K562 (cell line): ENCODE measurements around the gene LTBP1. TPM values are rescaled to one million over a fixed set of nuclear protein-coding genes. Genes with fewer than 3 reads are reported as not detected.
A peak's percentile ranks its signal among the peaks of the same experiment; 100 is the strongest.

Experiments used
- ATAC-seq: fragments of 200-7000 bp; cut with Tn5 transposase; 3 replicates; pipeline ENCODE4 v1.9.1; 2020; ENCODE audit warnings: moderate library complexity
- BruUV-seq: library from RNA; stranded (reverse); fragments of 400-500 nt; replicated peaks from 2 replicates; lab custom pipeline; 2021; lab: Mats Ljungman, UMichigan
- CTCF ChIA-PET: fragments of 300-600 bp; formaldehyde crosslinking; extraction: SDS; loops from one replicate; lab custom pipeline; 2021; ENCODE audit warnings: low intra/inter-chr PET ratio; lab: Yijun Ruan, JAX
- POLR2A ChIA-PET: fragments of 300-600, 350-650 bp; sonication (Branson Sonifier 250); formaldehyde crosslinking; extraction: SDS; loops from one replicate; lab custom pipeline; 2021; ENCODE audit warnings: antibody characterized with exemption, inconsistent platforms; lab: Yijun Ruan, JAX
- DNase-seq, 4 experiments: peaks; one replicate each; pipeline versions ENCODE4 v3.0.0 to v3.0.0-alpha.2; 2011 to 2018; ENCODE audit warnings: low spot score in 3 of 4, mixed read lengths in 3 of 4; ENCODE audit errors: extremely low read depth in 1 of 4
- FAIRE-seq: peaks from 2 replicates; lab custom pipeline; 2011; peaks lifted over from hg19 to GRCh38; lab: Jason Lieb, UNC
- H2AFZ ChIP-seq: 2 replicates; pipeline ENCODE4 v1.6.0; 2011; ENCODE audit warnings: low read depth, low read length, control low read depth, inconsistent platforms
- H3K27ac ChIP-seq: fragments of 200-600 bp; 3 replicates; pipeline ENCODE4 v1.8.0; 2011; ENCODE audit warnings: low read depth, mild to moderate bottlenecking, control low read depth, inconsistent platforms, low read length, moderate library complexity, mixed read lengths; ENCODE audit errors: extremely low read depth
- H3K27me3 ChIP-seq, 2 experiments: fragments of 300-600 bp in 1 of 2; 2 replicates in 1 of 2; 3 replicates in 1 of 2; pipeline versions ENCODE4 v1.6.0 to v1.8.0; 2011; ENCODE audit warnings: inconsistent platforms in 2 of 2, low read length in 2 of 2, mild to moderate bottlenecking in 1 of 2, mixed read lengths in 1 of 2, moderate library complexity in 1 of 2; ENCODE audit not compliant: control insufficient read depth in 2 of 2, insufficient read depth in 2 of 2
- H3K36me3 ChIP-seq: fragments of 300-600 bp; 3 replicates; pipeline ENCODE4 v1.8.0; 2011; ENCODE audit warnings: mild to moderate bottlenecking, low read length, inconsistent platforms; ENCODE audit not compliant: control insufficient read depth, insufficient read depth
- H3K4me1 ChIP-seq, 2 experiments: fragments of 200-600 bp in 1 of 2; replicated peaks in 1 of 2; 2 replicates in 1 of 2; 3 replicates in 1 of 2; pipeline versions ENCODE4 v1.5.1 to v1.8.0; 2011; ENCODE audit warnings: inconsistent platforms in 2 of 2, low read length in 2 of 2, mild to moderate bottlenecking in 1 of 2, mixed read lengths in 1 of 2, moderate library complexity in 1 of 2; ENCODE audit not compliant: control insufficient read depth in 2 of 2, insufficient read depth in 2 of 2
- H3K4me2 ChIP-seq: 2 replicates; pipeline ENCODE4 v1.6.1; 2011; ENCODE audit warnings: low read length, control low read depth, inconsistent platforms, mixed read lengths; ENCODE audit not compliant: insufficient read depth
- H3K4me3 ChIP-seq: fragments of 200-600 bp; sonication (generic), shearing (Covaris generic); 2 replicates; pipeline ENCODE4 v1.5.1; 2016; ENCODE audit warnings: control low read depth, inconsistent platforms
- H3K79me2 ChIP-seq: fragments of 200-600 bp; 3 replicates; pipeline ENCODE4 v1.8.0; 2011; ENCODE audit warnings: low read length, inconsistent platforms; ENCODE audit not compliant: control insufficient read depth, insufficient read depth
- H3K9ac ChIP-seq, 2 experiments: 2 replicates each; pipeline versions ENCODE4 v1.6.0 to v1.6.1; 2011; ENCODE audit warnings: low read depth in 2 of 2, low read length in 2 of 2, control low read depth in 1 of 2, inconsistent platforms in 1 of 2, mild to moderate bottlenecking in 1 of 2, mixed read lengths in 1 of 2; ENCODE audit not compliant: insufficient read depth in 1 of 2
- H3K9me1 ChIP-seq: one replicate; pipeline ENCODE4 v1.6.0; 2011; ENCODE audit warnings: inconsistent platforms, mild to moderate bottlenecking, low read length, moderate library complexity; ENCODE audit not compliant: control insufficient read depth, insufficient read depth
- H3K9me3 ChIP-seq: replicated peaks from 2 replicates; pipeline ENCODE4 v1.5.1; 2011; ENCODE audit warnings: low read depth, low read length, inconsistent platforms; ENCODE audit not compliant: control insufficient read depth, insufficient read depth
- H4K20me1 ChIP-seq: replicated peaks from 2 replicates; pipeline ENCODE4 v1.6.1; 2011; ENCODE audit warnings: low read length, inconsistent platforms, mixed read lengths; ENCODE audit not compliant: control insufficient read depth, insufficient read depth
- CBFB ChIP-seq: sonication (generic); formaldehyde crosslinking; IDR thresholded peaks from 2 replicates; pipeline ENCODE4 v1.4.0; 2020; ENCODE audit warnings: mild to moderate bottlenecking, missing genetic modification reagents
- ELF1 ChIP-seq: fragments of 200-800 bp; sonication (Bioruptor generic); IDR thresholded peaks from 2 replicates; pipeline ENCODE4 v1.6.1; 2016; ENCODE audit warnings: missing genetic modification characterization, missing compliant biosample characterization
- ETV5 ChIP-seq: sonication (generic); formaldehyde crosslinking; IDR thresholded peaks from 2 replicates; pipeline ENCODE4 v1.4.0; 2020; ENCODE audit warnings: low read depth, mild to moderate bottlenecking, missing genetic modification reagents
- HLTF ChIP-seq: fragments of 450-650 bp; IDR thresholded peaks from 2 replicates; pipeline ENCODE4 v1.6.1; 2016
- IRF2 ChIP-seq: sonication (generic); formaldehyde crosslinking; IDR thresholded peaks from 2 replicates; pipeline ENCODE4 v1.8.1; 2022; ENCODE audit warnings: mild to moderate bottlenecking, missing genetic modification reagents
- KLF13 ChIP-seq: fragments of 450-650 bp; IDR thresholded peaks from 2 replicates; pipeline ENCODE4 v1.6.1; 2016; ENCODE audit warnings: missing genetic modification characterization, low read depth, mild to moderate bottlenecking, missing compliant biosample characterization, moderate library complexity, borderline replicate concordance
- MAFF ChIP-seq: IDR thresholded peaks from 2 replicates; pipeline ENCODE4 v1.6.1; 2012; ENCODE audit warnings: low read length, improper control_type of control experiment
- NCOA6 ChIP-seq: fragments of 450-650 bp; IDR thresholded peaks from 2 replicates; pipeline ENCODE4 v1.6.1; 2017; ENCODE audit warnings: mild to moderate bottlenecking
- POLR2A ChIP-seq: fragments of 450-650 bp; conservative IDR thresholded peaks from 2 replicates; pipeline ENCODE4 v1.6.1; 2016
- TAF9B ChIP-seq: fragments of 450-650 bp; IDR thresholded peaks from 2 replicates; pipeline ENCODE4 v1.6.1; 2018; ENCODE audit warnings: mild to moderate bottlenecking; ENCODE audit not compliant: partially characterized antibody
- ZNF347 ChIP-seq: fragments of 450-650 bp; formaldehyde crosslinking; IDR thresholded peaks from 2 replicates; pipeline ENCODE4 v1.4.0; 2020; ENCODE audit warnings: low read depth, mild to moderate bottlenecking, moderate library complexity
- ZNF561 ChIP-seq: fragments of 450-650 bp; formaldehyde crosslinking; conservative IDR thresholded peaks from 2 replicates; pipeline ENCODE4 v1.4.0; 2020; ENCODE audit warnings: mild to moderate bottlenecking, moderate library complexity
- WGBS: fragments of 100-300 bp; shearing (Covaris generic); methylation state at CpG from one replicate; pipeline ENCODE4 v1.1.6; 2016; ENCODE audit warnings: low coverage, mixed read lengths; ENCODE audit not compliant: insufficient coverage; ENCODE audit errors: missing lambda C conversion rate; 5-methylcytosine and 5-hydroxymethylcytosine counted together
- in situ Hi-C: fragments of 300-500 bp; cut with MboI; formaldehyde crosslinking; loops from 4 replicates; pipeline ENCODE4 v1.15.0; 2018; ENCODE audit warnings: inconsistent platforms, mixed read lengths
- intact Hi-C: fragments of 100-400 bp; cut with micrococcal nuclease; formaldehyde crosslinking; loops from 2 replicates; pipeline ENCODE4 v1.14.2; 2022
- polyA plus RNA-seq, 8 experiments: library from polyadenylated mRNA; depleted of rRNA in 4 of 8; stranded (reverse) in 5 of 8; unstranded in 3 of 8; fragments of >200 nt; fragmentation: Nextera tagmentation in 2 of 8; fragmentation: Illumina TruSeq in 1 of 8; extraction: Ambion mirVana in 2 of 8; extraction: Trizol in 1 of 8; gene quantifications; 2 replicates each; pipeline versions ENCODE4 v1.2.1 to v1.2.3, GENCODE V29; 2011 to 2014; ENCODE audit warnings: inconsistent platforms in 1 of 8, missing spikeins in 1 of 8
- total RNA-seq, 7 experiments: library from RNA; depleted of rRNA in 6 of 7; stranded (reverse); fragments of >200 nt in 6 of 7; fragmentation: Illumina TruSeq in 2 of 7; extraction: Trizol in 2 of 7; gene quantifications; 2 replicates each; pipeline versions ENCODE4 v1.2.1 to v1.2.3, GENCODE V29; 2011 to 2021; ENCODE audit warnings: low replicate concordance in 1 of 7
- TF ChIP-seq, protein P1 (sequence below), 2 experiments: fragments of 250-450 bp in 1 of 2; fragments of 450-650 bp in 1 of 2; sonication (Bioruptor Pico) in 1 of 2; IDR thresholded peaks; 2 replicates each; pipeline versions ENCODE4 v1.6.1 to v1.8.0; 2016 to 2021; ENCODE audit warnings: mild to moderate bottlenecking in 2 of 2, moderate library complexity in 2 of 2, missing compliant biosample characterization in 1 of 2, missing genetic modification characterization in 1 of 2
- TF ChIP-seq, protein P2 (sequence below): fragments of 250-450 bp; sonication (Bioruptor Pico); IDR thresholded peaks from 2 replicates; pipeline ENCODE4 v1.6.1; 2021; ENCODE audit warnings: mild to moderate bottlenecking

The LTBP1 gene
- total and polyA plus RNA-seq, 9 of the 15 experiments (the other 6 are each of a cell fraction or from before 2014, with no cell fraction given): 3.6 to 16.4 (median 8.5) TPM

DNA sequence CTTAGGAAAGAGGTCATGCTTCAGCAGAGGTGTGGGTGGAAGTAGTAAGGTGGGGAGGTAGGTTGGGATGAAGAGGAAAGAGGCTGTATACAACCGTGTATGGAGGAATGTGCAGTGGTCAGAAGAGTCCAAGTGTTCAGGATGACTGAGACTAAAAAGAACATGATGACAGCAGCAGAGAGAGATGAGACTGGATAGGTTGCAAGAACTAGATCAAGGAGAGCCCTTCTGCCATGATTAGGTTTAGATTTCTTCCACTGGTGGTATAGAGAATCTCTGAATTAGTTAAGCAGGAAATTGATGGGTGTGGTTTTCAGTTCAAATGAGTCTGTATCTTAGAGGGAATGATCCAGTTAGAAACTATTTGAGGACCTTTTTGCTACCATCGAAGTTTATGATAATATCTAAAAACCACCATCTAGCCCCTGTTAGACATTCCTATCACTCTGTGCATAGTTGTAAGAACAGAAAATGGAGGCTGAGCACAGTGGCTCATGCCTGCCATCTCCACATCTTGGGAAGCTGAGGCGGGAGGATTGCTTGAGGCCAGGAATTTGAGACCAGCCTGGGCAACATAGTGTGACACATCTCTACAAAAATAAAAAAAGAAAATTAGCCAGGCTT lies 221.0 kb downstream of the LTBP1 start:
- H3K9ac ChIP-seq: no peak overlapping the region
- no peaks in the 10 kb centered on the region for H3K4me1 ChIP-seq
- TF ChIP-seq MAFF: no peak
- no peak for TF ChIP-seq POLR2A
- TF ChIP-seq ELF1: no peak
- no peak for TF ChIP-seq ETV5
- TF ChIP-seq TAF9B: no peak
- TF ChIP-seq, all 486 proteins: peak for 0
- 33% methylated on average over 3 of the region's 3 CpGs for WGBS
- H3K79me2 ChIP-seq: no peaks in the 10 kb centered on the region
- H4K20me1 ChIP-seq: no peaks in the 10 kb centered on the region
- POLR2A ChIA-PET: interaction anchor here (0.7 kb wide), 1 partner anchor 57 kb away, joined by 3 read pairs; no protein-coding TSS in a partner anchor
- H3K27ac ChIP-seq: no peak overlapping the region
- H3K27me3 ChIP-seq: no peaks in the 10 kb centered on the region
- BruUV-seq: no TSS peak
- intact Hi-C loops: no loop called here
- H3K4me3 ChIP-seq: no peak overlapping the region
- H3K9me1 ChIP-seq: no peaks in the 10 kb centered on the region
- H2AFZ ChIP-seq: no peak overlapping the region
- H3K9me3 ChIP-seq: no peaks in the 10 kb centered on the region; the same call in 1 of the 2 replicates
- H3K36me3 ChIP-seq: no peaks in the 10 kb centered on the region
- FAIRE-seq (peak; percentile 11), DNase-seq (no peak), ATAC-seq (peak; percentile 36; the same call in 2 of the 3 replicates)
- CTCF ChIA-PET: no interaction called here
- in situ Hi-C loops: no loop called here
- no peak overlapping the region for H3K4me2 ChIP-seq

DNA sequence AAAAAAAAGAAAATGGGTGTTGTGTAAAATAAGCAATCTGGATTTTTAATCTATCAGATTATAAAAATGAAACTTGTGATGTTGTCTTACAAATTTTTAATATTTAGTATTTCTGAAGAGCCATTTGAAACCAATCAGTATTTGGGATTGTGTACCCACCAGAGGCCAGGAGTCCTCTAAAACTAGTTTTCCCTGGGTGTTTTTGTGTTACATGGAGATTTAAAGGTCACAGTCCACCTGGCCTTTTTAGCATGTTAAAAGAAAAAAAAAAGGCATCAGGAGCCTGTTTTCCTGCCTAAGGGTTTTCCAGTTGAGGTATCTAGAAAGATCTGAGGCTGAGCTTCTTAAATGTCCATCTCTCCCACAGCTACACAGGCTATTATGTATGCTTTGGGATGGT lies 221.7 kb downstream of the LTBP1 start:
- H4K20me1 ChIP-seq: no peaks in the 10 kb centered on the region
- H3K36me3 ChIP-seq: no peaks in the 10 kb centered on the region
- FAIRE-seq: no peak
- H3K4me3 ChIP-seq: no peak overlapping the region
- H3K9ac ChIP-seq: no peak overlapping the region
- in situ Hi-C loops (no loop called here), intact Hi-C loops (no loop called here)
- no peaks in the 10 kb centered on the region for H3K9me1 ChIP-seq
- H3K4me1 ChIP-seq: no peaks in the 10 kb centered on the region
- no peak for DNase-seq
- H2AFZ ChIP-seq: no peak overlapping the region
- ChIA-PET POLR2A (no interaction called here), CTCF (no interaction called here)
- H3K4me2 ChIP-seq: no peak overlapping the region
- H3K27ac ChIP-seq: no peak overlapping the region
- no peaks in the 10 kb centered on the region; the same call in 1 of the 2 replicates for H3K9me3 ChIP-seq
- BruUV-seq: no TSS peak
- no peaks in the 10 kb centered on the region for H3K79me2 ChIP-seq
- H3K27me3 ChIP-seq: no peaks in the 10 kb centered on the region
- no peak for ATAC-seq
- TF ChIP-seq KLF13: no peak
- TF ChIP-seq IRF2 (CRISPR knock-in tag): no peak
- TF ChIP-seq, protein P1, sequence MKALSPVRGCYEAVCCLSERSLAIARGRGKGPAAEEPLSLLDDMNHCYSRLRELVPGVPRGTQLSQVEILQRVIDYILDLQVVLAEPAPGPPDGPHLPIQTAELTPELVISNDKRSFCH (CRISPR knock-in tag; IDR thresholded peaks at IDR 0.05): no peak
- TF ChIP-seq, protein P1 (tag; IDR thresholded peaks at IDR 0.05): no peak
- TF ChIP-seq HLTF: no peak
- no peak for TF ChIP-seq ZNF561 (CRISPR knock-in tag)
- no peak for TF ChIP-seq NCOA6
- TF ChIP-seq CBFB (CRISPR knock-in tag): no peak
- TF ChIP-seq, protein P2, sequence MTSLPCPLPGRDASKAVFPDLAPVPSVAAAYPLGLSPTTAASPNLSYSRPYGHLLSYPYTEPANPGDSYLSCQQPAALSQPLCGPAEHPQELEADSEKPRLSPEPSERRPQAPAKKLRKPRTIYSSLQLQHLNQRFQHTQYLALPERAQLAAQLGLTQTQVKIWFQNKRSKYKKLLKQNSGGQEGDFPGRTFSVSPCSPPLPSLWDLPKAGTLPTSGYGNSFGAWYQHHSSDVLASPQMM (CRISPR knock-in tag): no peak
- no peak for TF ChIP-seq ZNF347 (CRISPR knock-in tag)
